Measurements from ENCODE around the gene RHOD.

RHOD gene

GRCh38 chr11:67117672-67118180 is 61.1 kb downstream of the RHOD start:
- no peak for FAIRE-seq

DNA sequence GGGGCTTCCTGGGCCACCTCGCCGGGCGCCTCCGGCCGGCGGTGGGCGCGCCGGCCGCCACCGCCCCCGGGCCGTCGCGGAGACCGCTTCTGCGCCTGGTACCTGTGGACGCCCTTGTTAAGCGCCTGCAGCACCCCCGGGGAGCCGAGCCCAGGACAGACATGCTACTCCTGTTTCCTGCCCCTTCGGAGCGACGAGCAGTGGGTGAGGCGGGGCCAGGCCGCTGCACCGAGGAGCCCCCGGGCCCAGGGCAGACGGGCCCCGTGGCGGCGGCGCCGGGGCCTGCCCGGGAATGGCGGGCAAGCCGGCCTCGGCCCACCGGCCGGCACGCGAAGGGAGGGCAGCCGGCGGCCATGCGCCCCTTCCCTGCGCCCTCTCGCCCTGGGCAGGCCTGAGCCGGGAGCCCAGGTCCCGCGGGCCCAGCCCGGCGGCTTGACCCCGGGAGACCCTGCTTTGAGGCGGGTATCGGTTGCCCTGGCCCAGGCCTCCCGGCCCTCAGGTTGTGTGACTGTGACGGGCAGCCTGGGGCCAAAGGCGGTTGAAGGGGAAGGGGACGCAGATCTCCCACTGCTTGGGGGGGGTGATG is 61.6 kb downstream of the RHOD start:
- no peak for FAIRE-seq

DNA sequence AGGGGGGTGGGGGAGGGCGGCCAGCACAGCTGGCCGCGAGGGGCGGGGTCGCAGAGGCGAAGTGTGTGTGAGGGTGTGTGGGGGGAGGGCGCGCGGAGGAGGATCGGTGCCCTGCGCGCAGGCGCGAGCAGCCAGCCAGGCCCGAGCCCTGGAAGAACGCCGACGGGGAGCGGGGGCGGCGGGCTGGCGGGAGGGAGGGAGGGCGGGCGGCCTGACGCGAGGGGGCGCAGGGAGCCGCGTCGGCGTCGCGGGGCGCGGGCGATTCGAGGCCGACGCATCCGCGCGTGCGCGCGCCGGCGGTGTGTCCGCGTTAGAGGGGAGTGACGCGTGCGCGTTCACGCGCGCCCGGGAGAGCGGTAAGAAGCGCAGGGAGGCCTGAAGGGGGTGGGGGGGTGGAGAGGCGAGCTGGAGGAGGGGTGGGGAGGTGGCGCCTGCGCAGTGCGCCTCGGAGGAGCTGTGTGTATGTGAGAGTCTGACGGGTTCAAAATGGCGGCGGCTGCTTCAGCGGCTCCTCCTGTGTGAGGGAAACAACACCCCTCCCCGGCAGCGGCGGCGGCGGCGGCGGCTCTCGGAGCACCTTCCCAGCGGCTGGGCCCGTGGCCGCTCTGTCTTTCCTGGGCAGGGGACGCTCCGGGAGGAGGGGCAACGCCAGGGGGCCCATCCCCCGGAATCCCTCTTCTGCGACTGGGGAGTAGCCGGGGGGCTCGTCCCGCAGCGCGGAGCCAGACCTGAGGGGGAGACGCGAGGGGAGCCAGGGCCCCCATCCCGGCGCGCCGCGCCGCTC is 62.3 kb downstream of the RHOD start, which contains the start of gene KDM2A:
TSS of gene KDM2A (plus strand) at position 463 of the 784 bp plus-strand sequence. CDS start 2,054 bp downstream, outside the sequence.
- no peak for FAIRE-seq

- no peak for FAIRE-seq
Measured at GRCh38 chr11:67119585-67120391, 63.1 kb downstream of the RHOD start.

- FAIRE-seq: no peak
Measured at GRCh38 chr11:67120456-67120855, 63.8 kb downstream of the RHOD start.

DNA sequence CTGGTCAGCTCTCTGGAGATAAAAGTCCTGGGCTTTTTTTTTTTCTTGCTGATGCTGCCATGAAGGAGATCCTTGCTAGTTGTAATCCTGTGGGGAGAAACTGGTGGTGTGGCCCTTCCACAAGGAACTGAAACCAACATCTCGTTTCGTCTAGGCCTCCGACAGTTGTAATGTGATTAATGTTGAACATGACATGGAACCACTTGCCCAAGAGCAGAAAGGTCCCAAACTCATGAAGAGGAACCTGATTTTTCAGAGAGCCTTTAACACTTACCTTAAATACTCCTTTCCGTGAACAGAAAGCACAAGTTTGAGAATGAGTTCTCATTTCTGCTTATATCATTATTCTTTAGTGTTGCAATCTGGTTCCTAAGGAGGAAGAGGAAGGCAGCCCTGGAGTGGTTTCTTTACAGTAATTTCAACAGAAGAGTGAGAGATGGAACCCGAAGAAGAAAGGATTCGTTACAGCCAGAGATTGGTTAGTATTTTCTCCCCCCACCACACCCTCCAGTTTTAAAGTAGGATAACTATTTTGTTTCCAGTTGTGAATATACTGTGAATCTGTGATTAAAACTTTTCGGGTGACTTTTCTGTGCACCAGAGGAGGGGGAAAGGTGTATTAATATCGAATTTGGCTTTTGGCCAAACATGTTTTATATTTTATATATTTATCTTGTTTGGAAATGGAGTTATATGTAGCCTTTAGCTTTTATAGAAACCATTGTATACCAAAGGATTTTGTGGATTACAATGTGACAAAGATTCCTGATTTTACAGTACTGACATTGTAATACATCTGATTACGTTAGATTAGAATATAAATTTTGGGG is 64.4 kb downstream of the RHOD start:
- no peak for FAIRE-seq
